Measurements from ENCODE around the gene MSI1.

DNA sequence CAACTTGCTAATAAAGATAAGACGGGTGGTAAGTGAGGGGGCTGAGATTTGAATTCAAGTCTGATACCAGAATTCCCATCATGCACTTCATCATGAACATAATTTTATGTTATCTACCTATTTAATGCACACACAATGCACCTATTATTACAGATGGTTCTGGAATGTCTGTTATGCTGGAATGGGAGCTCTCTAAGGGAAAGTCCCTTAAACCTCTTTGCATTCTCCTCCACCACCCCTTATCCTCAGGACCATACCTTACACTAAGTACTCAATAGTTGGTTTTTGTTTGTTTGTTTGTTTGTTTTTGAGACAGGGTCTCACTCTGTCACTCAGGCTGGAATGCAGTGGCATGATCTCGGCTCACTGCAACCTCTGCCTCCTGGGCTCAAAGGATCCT lies 7.0 kb upstream of the MSI1 start:
- TF ChIP-seq TCF7L2 (IDR thresholded peaks at IDR 0.05; ENCODE audit: low read depth, low read length) (no peak), POLR2AphosphoS5 (IDR thresholded peaks at IDR 0.05; ENCODE audit: low read depth, low read length) (no peak)
- TF ChIP-seq, protein P1, sequence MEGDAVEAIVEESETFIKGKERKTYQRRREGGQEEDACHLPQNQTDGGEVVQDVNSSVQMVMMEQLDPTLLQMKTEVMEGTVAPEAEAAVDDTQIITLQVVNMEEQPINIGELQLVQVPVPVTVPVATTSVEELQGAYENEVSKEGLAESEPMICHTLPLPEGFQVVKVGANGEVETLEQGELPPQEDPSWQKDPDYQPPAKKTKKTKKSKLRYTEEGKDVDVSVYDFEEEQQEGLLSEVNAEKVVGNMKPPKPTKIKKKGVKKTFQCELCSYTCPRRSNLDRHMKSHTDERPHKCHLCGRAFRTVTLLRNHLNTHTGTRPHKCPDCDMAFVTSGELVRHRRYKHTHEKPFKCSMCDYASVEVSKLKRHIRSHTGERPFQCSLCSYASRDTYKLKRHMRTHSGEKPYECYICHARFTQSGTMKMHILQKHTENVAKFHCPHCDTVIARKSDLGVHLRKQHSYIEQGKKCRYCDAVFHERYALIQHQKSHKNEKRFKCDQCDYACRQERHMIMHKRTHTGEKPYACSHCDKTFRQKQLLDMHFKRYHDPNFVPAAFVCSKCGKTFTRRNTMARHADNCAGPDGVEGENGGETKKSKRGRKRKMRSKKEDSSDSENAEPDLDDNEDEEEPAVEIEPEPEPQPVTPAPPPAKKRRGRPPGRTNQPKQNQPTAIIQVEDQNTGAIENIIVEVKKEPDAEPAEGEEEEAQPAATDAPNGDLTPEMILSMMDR (IDR thresholded peaks at IDR 0.05): no peak
- TF ChIP-seq, protein P2, sequence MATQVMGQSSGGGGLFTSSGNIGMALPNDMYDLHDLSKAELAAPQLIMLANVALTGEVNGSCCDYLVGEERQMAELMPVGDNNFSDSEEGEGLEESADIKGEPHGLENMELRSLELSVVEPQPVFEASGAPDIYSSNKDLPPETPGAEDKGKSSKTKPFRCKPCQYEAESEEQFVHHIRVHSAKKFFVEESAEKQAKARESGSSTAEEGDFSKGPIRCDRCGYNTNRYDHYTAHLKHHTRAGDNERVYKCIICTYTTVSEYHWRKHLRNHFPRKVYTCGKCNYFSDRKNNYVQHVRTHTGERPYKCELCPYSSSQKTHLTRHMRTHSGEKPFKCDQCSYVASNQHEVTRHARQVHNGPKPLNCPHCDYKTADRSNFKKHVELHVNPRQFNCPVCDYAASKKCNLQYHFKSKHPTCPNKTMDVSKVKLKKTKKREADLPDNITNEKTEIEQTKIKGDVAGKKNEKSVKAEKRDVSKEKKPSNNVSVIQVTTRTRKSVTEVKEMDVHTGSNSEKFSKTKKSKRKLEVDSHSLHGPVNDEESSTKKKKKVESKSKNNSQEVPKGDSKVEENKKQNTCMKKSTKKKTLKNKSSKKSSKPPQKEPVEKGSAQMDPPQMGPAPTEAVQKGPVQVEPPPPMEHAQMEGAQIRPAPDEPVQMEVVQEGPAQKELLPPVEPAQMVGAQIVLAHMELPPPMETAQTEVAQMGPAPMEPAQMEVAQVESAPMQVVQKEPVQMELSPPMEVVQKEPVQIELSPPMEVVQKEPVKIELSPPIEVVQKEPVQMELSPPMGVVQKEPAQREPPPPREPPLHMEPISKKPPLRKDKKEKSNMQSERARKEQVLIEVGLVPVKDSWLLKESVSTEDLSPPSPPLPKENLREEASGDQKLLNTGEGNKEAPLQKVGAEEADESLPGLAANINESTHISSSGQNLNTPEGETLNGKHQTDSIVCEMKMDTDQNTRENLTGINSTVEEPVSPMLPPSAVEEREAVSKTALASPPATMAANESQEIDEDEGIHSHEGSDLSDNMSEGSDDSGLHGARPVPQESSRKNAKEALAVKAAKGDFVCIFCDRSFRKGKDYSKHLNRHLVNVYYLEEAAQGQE (IDR thresholded peaks at IDR 0.05; ENCODE audit: insufficient read depth in 1 of 2, low read depth in 2 of 2, low read length in 1 of 2): no peak

Data from Panc1 (cell line).